ENCODE results near the gene DLG5. TPM values are rescaled to one million over a fixed set of nuclear protein-coding genes. Genes with fewer than 3 reads are reported as not detected.

Gene DLG5
- total and polyA plus RNA-seq, 10 of the 15 experiments (the other 5 are each of a cell fraction or from before 2014, with no cell fraction given) = 0.18 to 6.6 (median 2.7) TPM

DNA sequence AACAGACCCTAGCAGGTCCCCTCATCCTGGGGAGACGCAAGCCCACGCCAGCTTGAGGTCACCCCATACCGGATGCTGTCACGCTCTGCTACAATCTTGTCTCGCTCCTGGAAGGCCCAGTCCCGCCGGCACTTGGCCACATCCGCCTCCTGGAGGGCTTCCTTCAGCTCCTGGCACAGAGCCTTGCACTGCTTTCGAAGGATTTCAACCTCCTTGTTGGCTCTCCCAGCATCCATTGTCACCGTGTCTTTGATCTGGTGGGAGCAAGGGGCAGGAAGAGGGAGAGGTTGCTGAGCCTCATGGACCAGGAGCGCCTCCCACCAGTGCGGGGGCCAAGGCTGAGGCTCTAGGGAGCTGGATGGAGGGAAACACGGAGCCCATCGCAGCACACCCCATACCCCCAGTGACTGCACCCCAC lies 90.9 kb downstream of the DLG5 start (continued):
- TF ChIP-seq POU2F2 (IDR thresholded peaks at IDR 0.05; ENCODE audit: borderline replicate concordance, low read depth, low read length) (no peak), EGR1 (IDR thresholded peaks at IDR 0.05; ENCODE audit: borderline replicate concordance in 1 of 2, low read depth in 2 of 2, low read length in 2 of 2) (no peak), POLR2AphosphoS2 (IDR thresholded peaks at IDR 0.05; ENCODE audit: low read depth, low read length) (no peak)
- TF ChIP-seq, protein P1, sequence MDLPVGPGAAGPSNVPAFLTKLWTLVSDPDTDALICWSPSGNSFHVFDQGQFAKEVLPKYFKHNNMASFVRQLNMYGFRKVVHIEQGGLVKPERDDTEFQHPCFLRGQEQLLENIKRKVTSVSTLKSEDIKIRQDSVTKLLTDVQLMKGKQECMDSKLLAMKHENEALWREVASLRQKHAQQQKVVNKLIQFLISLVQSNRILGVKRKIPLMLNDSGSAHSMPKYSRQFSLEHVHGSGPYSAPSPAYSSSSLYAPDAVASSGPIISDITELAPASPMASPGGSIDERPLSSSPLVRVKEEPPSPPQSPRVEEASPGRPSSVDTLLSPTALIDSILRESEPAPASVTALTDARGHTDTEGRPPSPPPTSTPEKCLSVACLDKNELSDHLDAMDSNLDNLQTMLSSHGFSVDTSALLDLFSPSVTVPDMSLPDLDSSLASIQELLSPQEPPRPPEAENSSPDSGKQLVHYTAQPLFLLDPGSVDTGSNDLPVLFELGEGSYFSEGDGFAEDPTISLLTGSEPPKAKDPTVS (IDR thresholded peaks at IDR 0.05; ENCODE audit: low read depth, low read length) = no peak

DNA sequence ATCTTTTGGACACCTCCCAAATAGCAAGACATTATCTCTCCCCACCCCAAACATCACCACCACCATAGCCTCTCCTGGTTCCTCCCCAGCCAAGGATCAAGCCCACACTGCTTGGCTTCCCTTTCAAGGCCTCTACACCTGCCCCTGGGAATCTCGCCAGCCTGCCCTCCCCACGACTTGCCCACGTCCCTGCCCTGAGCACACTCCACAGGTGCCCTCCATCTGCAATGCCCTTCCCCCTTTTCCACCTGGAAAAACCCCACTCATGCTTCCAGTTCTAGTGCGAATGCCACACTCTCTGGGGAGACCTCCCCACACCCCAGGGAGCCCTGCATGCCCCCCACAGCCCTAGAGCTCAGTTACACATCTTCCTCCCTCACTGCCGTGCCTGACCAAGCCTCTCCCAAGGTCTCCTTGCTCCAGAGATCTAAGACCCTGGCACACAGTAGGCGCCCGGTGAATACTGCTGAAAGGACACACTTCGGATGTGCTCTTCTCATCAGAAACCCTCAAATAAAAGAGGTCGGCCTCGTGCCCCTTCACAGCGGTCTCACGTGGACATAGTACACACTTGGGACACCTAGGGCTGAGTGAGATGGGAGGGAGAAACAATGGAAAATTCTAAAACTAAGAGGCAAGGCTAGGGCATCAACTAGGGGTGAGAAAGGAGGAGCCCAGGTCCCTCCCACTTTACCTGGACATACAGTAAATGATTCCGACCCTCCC lies 91.4 kb downstream of the DLG5 start:
- RAD21 ChIA-PET (ENCODE audit: unreplicated experiment) = interaction anchor here (3.6 kb wide), 1 partner anchor 118 kb away, joined by 20 read pairs; no protein-coding TSS in a partner anchor
- SMC1A ChIA-PET (ENCODE audit: uncharacterized antibody, unreplicated experiment) = no interaction called here

More for the DNA sequence above, 91.4 kb downstream of the DLG5 start:
- no peak overlapping the region for H3K27ac ChIP-seq (ENCODE audit: control insufficient read depth, insufficient read depth)
- H3K4me1 ChIP-seq (ENCODE audit: control insufficient read depth, insufficient read depth, low read length) = peaks cover 11% of the 10 kb centered on the region
- H3K27me3 ChIP-seq (replicated peaks in 1 of 2; ENCODE audit: control insufficient read depth in 2 of 2, insufficient read depth in 2 of 2, low read length in 1 of 2) = no peaks in the 10 kb centered on the region
- no peak overlapping the region for H3K4me3 ChIP-seq
- ATAC-seq = no peak
- peaks cover 0 to 2% of the 10 kb centered on the region in 2 experiments; a peak in 2 of 4 replicates for H3K36me3 ChIP-seq (ENCODE audit: control insufficient read depth in 2 of 2, insufficient read depth in 2 of 2, low read length in 1 of 2)
- no peaks in the 10 kb centered on the region for H4K20me1 ChIP-seq (ENCODE audit: control insufficient read depth, insufficient read depth)
- in situ Hi-C loops (cut with MboI) = loop anchor here (5.0 kb wide), 1 partner anchor 118 kb away; no protein-coding TSS in a partner anchor
- H3K79me2 ChIP-seq (ENCODE audit: control insufficient read depth, insufficient read depth, low read length) = no peaks in the 10 kb centered on the region
- TF ChIP-seq ZNF274 (IDR thresholded peaks at IDR 0.05; ENCODE audit: insufficient read depth, insufficient read length) (no peak), NFYB (IDR thresholded peaks at IDR 0.05; ENCODE audit: insufficient read depth, low read depth, low read length) (no peak)
- TF ChIP-seq, protein P2, sequence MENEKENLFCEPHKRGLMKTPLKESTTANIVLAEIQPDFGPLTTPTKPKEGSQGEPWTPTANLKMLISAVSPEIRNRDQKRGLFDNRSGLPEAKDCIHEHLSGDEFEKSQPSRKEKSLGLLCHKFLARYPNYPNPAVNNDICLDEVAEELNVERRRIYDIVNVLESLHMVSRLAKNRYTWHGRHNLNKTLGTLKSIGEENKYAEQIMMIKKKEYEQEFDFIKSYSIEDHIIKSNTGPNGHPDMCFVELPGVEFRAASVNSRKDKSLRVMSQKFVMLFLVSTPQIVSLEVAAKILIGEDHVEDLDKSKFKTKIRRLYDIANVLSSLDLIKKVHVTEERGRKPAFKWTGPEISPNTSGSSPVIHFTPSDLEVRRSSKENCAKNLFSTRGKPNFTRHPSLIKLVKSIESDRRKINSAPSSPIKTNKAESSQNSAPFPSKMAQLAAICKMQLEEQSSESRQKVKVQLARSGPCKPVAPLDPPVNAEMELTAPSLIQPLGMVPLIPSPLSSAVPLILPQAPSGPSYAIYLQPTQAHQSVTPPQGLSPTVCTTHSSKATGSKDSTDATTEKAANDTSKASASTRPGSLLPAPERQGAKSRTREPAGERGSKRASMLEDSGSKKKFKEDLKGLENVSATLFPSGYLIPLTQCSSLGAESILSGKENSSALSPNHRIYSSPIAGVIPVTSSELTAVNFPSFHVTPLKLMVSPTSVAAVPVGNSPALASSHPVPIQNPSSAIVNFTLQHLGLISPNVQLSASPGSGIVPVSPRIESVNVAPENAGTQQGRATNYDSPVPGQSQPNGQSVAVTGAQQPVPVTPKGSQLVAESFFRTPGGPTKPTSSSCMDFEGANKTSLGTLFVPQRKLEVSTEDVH (IDR thresholded peaks at IDR 0.05; ENCODE audit: low read depth, partially characterized antibody) = no peak
- no TSS peak for BruUV-seq (replicated peaks)
- 84% methylated on average over 13 of the region's 13 CpGs for WGBS (ENCODE audit: insufficient coverage, insufficient replicate concordance, low lambda C conversion rate, missing lambda C conversion rate)
- POLR2A ChIA-PET = no interaction called here
- no peaks in the 10 kb centered on the region for H3K9me3 ChIP-seq (replicated peaks; ENCODE audit: control insufficient read depth, insufficient read depth, low read length)
- no peak overlapping the region for H2AFZ ChIP-seq (ENCODE audit: control insufficient read depth, low read depth, low read length)
- no peak for FAIRE-seq
- no peak for DNase-seq (ENCODE audit: low read depth, low spot score)
- intact Hi-C loops (cut with micrococcal nuclease; ENCODE audit: unreplicated experiment) = loop anchor here (5.0 kb wide), 1 partner anchor 668 kb away; no protein-coding TSS in a partner anchor
- CTCF ChIA-PET = interaction anchor here (1.2 to 8.0 kb wide), 3 partner anchors 10 to 661 kb away, joined by 3 to 175 read pairs (median 5); no protein-coding TSS in a partner anchor
- H3K9ac ChIP-seq (ENCODE audit: control insufficient read depth, insufficient read depth, low read length) = no peak overlapping the region
- H3K4me2 ChIP-seq (ENCODE audit: control insufficient read depth, insufficient read depth) = no peak overlapping the region
